OCI-LY1 (cell line): ENCODE measurements around the gene IL16.

Experiments
- H2AFZ ChIP-seq: fragments of 200-600 bp; sonication (generic), shearing (Covaris generic); 2 replicates; pipeline ENCODE4 v1.6.0; 2014; ENCODE audit warnings: antibody characterized with exemption, mild to moderate bottlenecking, low read length
- H3F3A ChIP-seq: fragments of 200-600 bp; sonication (generic), shearing (Covaris generic); 2 replicates; pipeline ENCODE4 v1.6.0; 2014; ENCODE audit warnings: mild to moderate bottlenecking, antibody characterized with exemption, low read length, moderate library complexity; ENCODE audit not compliant: insufficient read depth
- H3K27ac ChIP-seq: fragments of 200-600 bp; sonication (generic); 2 replicates; pipeline ENCODE4 v1.5.1; 2014; ENCODE audit warnings: low read length, mixed run types, mild to moderate bottlenecking, low read depth; ENCODE audit not compliant: poor library complexity, severe bottlenecking
- H3K27me3 ChIP-seq: fragments of 200-600 bp; sonication (generic); 2 replicates; pipeline ENCODE4 v1.6.0; 2014; ENCODE audit warnings: antibody characterized with exemption, mild to moderate bottlenecking, low read length, moderate library complexity; ENCODE audit not compliant: insufficient read depth
- H3K36me3 ChIP-seq: fragments of 200-600 bp; sonication (generic); 2 replicates; pipeline ENCODE4 v1.6.1; 2014; ENCODE audit warnings: mild to moderate bottlenecking, antibody characterized with exemption, low read length, moderate library complexity, mixed read lengths; ENCODE audit not compliant: insufficient read depth
- H3K4me1 ChIP-seq: fragments of 200-600 bp; sonication (generic); 2 replicates; pipeline ENCODE4 v1.5.1; 2014; ENCODE audit warnings: mild to moderate bottlenecking, low read length, moderate library complexity; ENCODE audit not compliant: insufficient read depth, severe bottlenecking
- H3K4me2 ChIP-seq: fragments of 200-600 bp; sonication (generic), shearing (Covaris generic); 2 replicates; pipeline ENCODE4 v1.6.1; 2014; ENCODE audit warnings: low read length
- H3K4me3 ChIP-seq: fragments of 200-600 bp; sonication (generic); 2 replicates; pipeline ENCODE4 v1.5.1; 2014; ENCODE audit warnings: low read length, low read depth, mild to moderate bottlenecking, mixed read lengths; ENCODE audit not compliant: poor library complexity, severe bottlenecking
- H3K79me2 ChIP-seq: fragments of 200-600 bp; shearing (Covaris generic); 2 replicates; pipeline ENCODE4 v1.6.1; 2016; ENCODE audit warnings: mixed run types, low read length, mixed read lengths; ENCODE audit not compliant: insufficient read depth
- H3K9ac ChIP-seq: fragments of 200-600 bp; sonication (generic), shearing (Covaris generic); 2 replicates; pipeline ENCODE4 v1.6.1; 2014; ENCODE audit warnings: mild to moderate bottlenecking, low read length, mixed read lengths
- H3K9me2 ChIP-seq: fragments of 200-600 bp; sonication (generic), shearing (Covaris generic); 2 replicates; pipeline ENCODE4 v1.6.1; 2014; ENCODE audit warnings: low read depth, mild to moderate bottlenecking, low read length, mixed read lengths
- H3K9me3 ChIP-seq: fragments of 200-600 bp; shearing (Covaris generic); 2 replicates; pipeline ENCODE4 v1.6.1; 2014; ENCODE audit warnings: low read length, mixed read lengths
- H4K20me1 ChIP-seq: fragments of 200-600 bp; sonication (generic), shearing (Covaris generic); 2 replicates; pipeline ENCODE4 v1.6.0; 2016; ENCODE audit warnings: mild to moderate bottlenecking, low read length; ENCODE audit not compliant: insufficient read depth
- CTCF ChIP-seq: fragments of 200-600 bp; sonication (generic), shearing (Covaris generic); IDR thresholded peaks from 2 replicates; pipeline ENCODE4 v1.5.1; 2017; ENCODE audit warnings: mild to moderate bottlenecking, antibody characterized with exemption, low read length, moderate library complexity, mixed read lengths
- EZH2 ChIP-seq: fragments of 200-600 bp; sonication (generic), shearing (Covaris generic); IDR thresholded peaks from 2 replicates; pipeline ENCODE4 v1.8.0; 2017; ENCODE audit warnings: borderline replicate concordance, mixed run types, mild to moderate bottlenecking, antibody characterized with exemption, low read length, moderate library complexity, mixed read lengths

The IL16 gene

DNA sequence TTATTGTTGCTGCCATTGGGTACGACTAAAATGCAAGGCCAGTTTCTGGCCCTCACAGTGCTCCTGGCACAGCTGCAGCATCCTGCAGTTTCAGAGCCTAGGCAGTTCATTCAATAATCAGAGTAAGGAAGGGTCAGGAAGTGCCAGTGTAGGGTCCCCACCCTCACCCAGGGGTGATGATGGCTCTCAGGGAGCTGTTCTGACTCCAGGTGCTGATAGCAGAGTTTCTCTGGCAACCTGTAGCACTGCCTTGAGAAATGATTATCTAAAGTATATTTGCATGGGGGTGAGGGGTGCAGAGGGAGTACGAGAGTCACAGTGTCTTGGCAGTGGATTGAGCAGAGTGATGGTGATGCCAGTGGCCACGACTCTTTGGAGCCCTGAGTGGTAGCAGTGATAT is 15.5 kb upstream of the IL16 start:
- no peak overlapping the region for H3K4me3 ChIP-seq
- no peak for TF ChIP-seq CTCF
- no peak for TF ChIP-seq EZH2
- no peaks in the 10 kb centered on the region for H3K79me2 ChIP-seq
- H3K4me2 ChIP-seq = no peak overlapping the region
- H3K9ac ChIP-seq = no peak overlapping the region
- H2AFZ ChIP-seq = no peak overlapping the region
- H3K4me1 ChIP-seq = no peaks in the 10 kb centered on the region
- H4K20me1 ChIP-seq = no peaks in the 10 kb centered on the region
- H3K27ac ChIP-seq = no peak overlapping the region
- H3F3A ChIP-seq = no peaks in the 10 kb centered on the region
- H3K36me3 ChIP-seq = no peaks in the 10 kb centered on the region
- H3K9me3 ChIP-seq = no peaks in the 10 kb centered on the region
- no peaks in the 10 kb centered on the region for H3K9me2 ChIP-seq
- H3K27me3 ChIP-seq = no peaks in the 10 kb centered on the region

GRCh38 chr15:81182031-81182755 is 14.5 kb upstream of the IL16 start:
- Histone ChIP-seq H3K9me3 (no peaks in the 10 kb centered on the region), H4K20me1 (no peaks in the 10 kb centered on the region), H3K4me2 (no peak overlapping the region), H3K9me2 (no peaks in the 10 kb centered on the region), H2AFZ (no peak overlapping the region), H3K4me3 (no peak overlapping the region), H3F3A (no peaks in the 10 kb centered on the region), H3K27me3 (no peaks in the 10 kb centered on the region), H3K9ac (no peak overlapping the region), H3K27ac (no peak overlapping the region), H3K4me1 (no peaks in the 10 kb centered on the region), H3K36me3 (no peaks in the 10 kb centered on the region), H3K79me2 (no peaks in the 10 kb centered on the region)
- TF ChIP-seq CTCF (no peak), EZH2 (no peak)

DNA sequence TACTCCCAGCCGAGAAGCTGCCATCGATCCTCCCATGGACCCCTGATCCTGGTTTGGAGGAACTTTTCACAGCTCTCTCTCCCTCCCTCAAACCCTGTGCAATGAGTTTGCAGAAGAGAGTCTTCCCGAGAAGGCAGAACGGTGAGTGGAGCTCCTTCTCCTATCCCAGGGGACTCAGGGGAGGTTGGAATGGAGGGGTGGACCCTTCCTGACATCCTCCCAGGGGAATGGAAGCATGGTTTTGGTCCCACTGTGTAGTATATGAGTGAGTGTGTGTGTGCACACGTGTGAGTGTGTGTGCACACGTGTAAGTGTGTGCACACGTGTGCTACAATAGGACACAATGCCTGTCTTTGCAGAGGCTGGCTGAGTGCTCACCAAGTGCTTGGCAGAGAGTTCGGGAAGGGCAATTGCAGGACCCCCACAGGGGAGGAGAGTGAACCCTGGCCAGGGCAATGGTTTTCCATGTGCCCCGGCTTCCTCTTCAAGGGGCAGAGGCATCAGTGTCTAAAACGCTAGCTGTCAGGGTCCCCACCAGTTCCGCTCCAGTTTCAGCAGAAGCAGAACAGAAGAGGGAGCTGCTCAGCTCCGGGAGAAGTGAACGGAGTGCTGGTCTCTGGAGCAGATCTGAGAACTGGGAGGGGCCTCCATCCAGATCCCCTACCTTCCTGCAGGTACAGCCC is 13.8 kb upstream of the IL16 start:
- H3K27me3 ChIP-seq = no peaks in the 10 kb centered on the region
- no peaks in the 10 kb centered on the region for H3K79me2 ChIP-seq
- no peak overlapping the region for H3K4me2 ChIP-seq
- H3F3A ChIP-seq = no peaks in the 10 kb centered on the region
- no peak overlapping the region for H3K4me3 ChIP-seq
- H3K9me2 ChIP-seq = no peaks in the 10 kb centered on the region
- H4K20me1 ChIP-seq = no peaks in the 10 kb centered on the region
- TF ChIP-seq CTCF = no peak
- TF ChIP-seq EZH2 = no peak
- no peaks in the 10 kb centered on the region for H3K9me3 ChIP-seq
- H2AFZ ChIP-seq = no peak overlapping the region
- H3K27ac ChIP-seq = no peak overlapping the region
- H3K9ac ChIP-seq = no peak overlapping the region
- H3K4me1 ChIP-seq = no peaks in the 10 kb centered on the region
- no peaks in the 10 kb centered on the region for H3K36me3 ChIP-seq
